ENCODE measurements around the gene SRCAP.

- TF ChIP-seq TCF12 (IDR thresholded peaks at IDR 0.05; ENCODE audit: low read depth, low read length) (no peak), POLR2A (IDR thresholded peaks at IDR 0.05; ENCODE audit: control extremely low read depth in 1 of 2, low read depth in 2 of 2, low read length in 2 of 2) (no peak), CTCF (IDR thresholded peaks at IDR 0.05; ENCODE audit: control extremely low read depth in 1 of 3, insufficient read depth in 1 of 3, low read depth in 1 of 3, low read length in 3 of 3) (no peak), ATF3 (IDR thresholded peaks at IDR 0.05; ENCODE audit: insufficient read depth, low read depth, low read length) (no peak), EZH2 (IDR thresholded peaks at IDR 0.05; ENCODE audit: low read depth, low read length, severe bottlenecking) (no peak), USF2 (IDR thresholded peaks at IDR 0.05; ENCODE audit: low read length) (no peak), NRF1 (IDR thresholded peaks at IDR 0.05; ENCODE audit: low read depth, low read length) (no peak), KDM1A (IDR thresholded peaks at IDR 0.05; ENCODE audit: borderline replicate concordance, low read length) (no peak), POLR2AphosphoS5 (IDR thresholded peaks at IDR 0.05; ENCODE audit: low read depth, low read length) (no peak), GABPA (IDR thresholded peaks at IDR 0.05; ENCODE audit: borderline replicate concordance, insufficient read depth, low read length) (no peak), EP300 (IDR thresholded peaks at IDR 0.05; ENCODE audit: borderline replicate concordance in 1 of 2, low read depth in 2 of 2, low read length in 2 of 2) (no peak), MAX (IDR thresholded peaks at IDR 0.05) (no peak), SP1 (IDR thresholded peaks at IDR 0.05; ENCODE audit: low read depth, low read length) (no peak)
Measured at GRCh38 chr16:30750201-30750600, 51.2 kb downstream of the SRCAP start.

All from H1 (cell line).